ENCODE measurements around the gene NFAT5. TPM values are rescaled to one million over a fixed set of nuclear protein-coding genes. Genes with fewer than 3 reads are reported as not detected.
A peak's percentile ranks its signal among the peaks of the same experiment; 100 is the strongest.

Gene NFAT5
- total RNA-seq, 1 donor from 2014 or later = 49.2 TPM

DNA sequence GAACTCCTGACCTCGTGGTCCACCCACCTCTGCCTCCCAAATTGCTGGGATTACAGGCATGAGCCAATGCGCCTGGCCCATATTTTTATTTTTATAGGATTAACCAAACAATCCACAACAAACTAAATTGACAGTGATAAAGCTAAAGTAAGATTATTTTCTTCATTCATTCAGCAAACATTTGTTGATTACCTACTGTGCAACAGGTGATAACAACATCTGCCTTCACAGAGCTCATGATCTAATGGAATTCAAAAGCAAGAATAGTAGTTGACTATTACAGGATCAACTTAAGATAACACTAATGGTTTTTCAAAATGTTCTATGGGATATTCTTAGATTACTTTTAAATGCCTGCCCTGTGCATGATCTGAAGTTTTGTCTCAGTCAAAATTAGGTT is 122.8 kb downstream of the NFAT5 start:
- Mint-ChIP-seq H3K4me3 (ENCODE audit: low read depth) (no peak overlapping the region), H3K4me1 (ENCODE audit: low read depth) (peaks cover 10% of the 10 kb centered on the region), H3K36me3 (ENCODE audit: low read depth) (peaks cover 55% of the 10 kb centered on the region), H3K9me3 (no peaks in the 10 kb centered on the region), H3K27ac (no peak overlapping the region), H3K27me3 (ENCODE audit: low read depth) (no peaks in the 10 kb centered on the region)
- intact Hi-C loops (cut with micrococcal nuclease) = no loop called here
- DNase-seq (ENCODE audit: low spot score) = no peak

GRCh38 chr16:69691980-69692911 is 126.5 kb downstream of the NFAT5 start:
- intact Hi-C loops (cut with micrococcal nuclease) = no loop called here
- no peak for DNase-seq (ENCODE audit: low spot score)
- no peaks in the 10 kb centered on the region for H3K27me3 Mint-ChIP-seq (ENCODE audit: low read depth)
- peaks cover 10% of the 10 kb centered on the region for H3K4me1 Mint-ChIP-seq (ENCODE audit: low read depth)
- H3K27ac Mint-ChIP-seq = peak overlapping the region; percentile 80
- H3K36me3 Mint-ChIP-seq (ENCODE audit: low read depth) = peaks cover 63% of the 10 kb centered on the region
- no peak overlapping the region for H3K4me3 Mint-ChIP-seq (ENCODE audit: low read depth)
- no peaks in the 10 kb centered on the region for H3K9me3 Mint-ChIP-seq

DNA sequence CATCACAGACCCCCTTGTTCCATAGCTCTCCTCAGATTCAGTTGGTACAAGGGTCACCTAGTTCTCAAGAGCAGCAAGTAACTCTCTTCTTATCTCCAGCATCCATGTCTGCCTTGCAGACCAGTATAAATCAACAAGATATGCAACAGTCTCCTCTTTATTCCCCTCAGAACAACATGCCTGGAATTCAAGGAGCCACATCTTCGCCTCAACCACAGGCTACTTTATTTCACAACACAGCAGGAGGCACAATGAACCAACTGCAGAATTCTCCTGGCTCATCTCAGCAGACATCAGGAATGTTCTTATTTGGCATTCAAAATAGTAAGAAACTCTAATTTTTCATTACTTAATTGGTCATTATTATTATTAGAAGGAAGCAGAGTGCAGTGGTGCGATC is 128.2 kb downstream of the NFAT5 start:
- H3K36me3 Mint-ChIP-seq (ENCODE audit: low read depth) = peaks cover 67% of the 10 kb centered on the region

DNA sequence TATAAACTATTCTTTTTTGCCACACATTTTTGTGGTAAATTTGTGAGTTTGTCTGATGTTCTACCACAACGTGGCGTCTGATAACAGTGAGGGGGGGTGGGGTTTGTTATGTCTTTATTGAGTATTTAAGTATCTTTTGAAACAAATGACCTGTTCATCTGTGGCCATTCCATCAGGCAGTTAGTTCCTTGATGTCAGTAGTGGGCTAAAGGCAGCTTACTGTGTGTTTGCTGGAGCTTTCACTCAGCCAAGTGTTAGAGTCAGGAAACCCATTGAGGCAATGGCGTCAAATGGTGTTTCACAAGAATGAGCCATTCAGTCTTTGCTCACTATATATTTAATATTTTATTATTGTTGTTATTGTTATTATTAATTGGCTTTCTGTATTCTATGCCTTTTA is 132.6 kb downstream of the NFAT5 start:
- intact Hi-C loops (cut with micrococcal nuclease) = no loop called here
- Mint-ChIP-seq H3K9me3 (no peaks in the 10 kb centered on the region), H3K27ac (no peak overlapping the region), H3K27me3 (ENCODE audit: low read depth) (no peaks in the 10 kb centered on the region), H3K36me3 (ENCODE audit: low read depth) (peaks cover 48% of the 10 kb centered on the region), H3K4me1 (ENCODE audit: low read depth) (no peaks in the 10 kb centered on the region), H3K4me3 (ENCODE audit: low read depth) (no peak overlapping the region)
- DNase-seq (ENCODE audit: low spot score) = no peak

More for the DNA sequence above, 128.2 kb downstream of the NFAT5 start:
- no peak for DNase-seq (ENCODE audit: low spot score)
- intact Hi-C loops (cut with micrococcal nuclease) = no loop called here
- peaks cover 10% of the 10 kb centered on the region for H3K4me1 Mint-ChIP-seq (ENCODE audit: low read depth)
- no peaks in the 10 kb centered on the region for H3K9me3 Mint-ChIP-seq
- H3K4me3 Mint-ChIP-seq (ENCODE audit: low read depth) = no peak overlapping the region
- H3K27me3 Mint-ChIP-seq (ENCODE audit: low read depth) = no peaks in the 10 kb centered on the region
- no peak overlapping the region for H3K27ac Mint-ChIP-seq

DNA sequence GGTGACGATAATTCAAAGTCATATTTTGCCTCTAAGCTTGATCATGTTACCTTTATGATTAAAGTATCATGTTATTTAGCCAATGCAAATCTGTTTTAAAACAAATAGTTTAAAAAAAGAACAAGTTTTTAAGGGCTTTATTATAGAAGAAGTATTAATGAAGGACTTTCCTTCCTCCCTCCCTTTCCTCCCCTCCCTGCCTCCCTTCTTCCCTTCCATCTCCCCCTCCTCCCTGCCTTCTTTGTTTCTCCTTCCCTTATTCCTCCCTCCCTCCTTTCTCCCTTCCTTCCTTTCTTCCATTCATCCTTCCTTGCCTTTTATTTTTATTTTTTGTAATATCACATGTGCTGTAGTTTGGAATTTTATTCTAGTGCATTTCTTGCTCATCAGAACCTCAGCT is 134.1 kb downstream of the NFAT5 start:
- H3K4me3 Mint-ChIP-seq (ENCODE audit: low read depth) = no peak overlapping the region
- no peaks in the 10 kb centered on the region for H3K9me3 Mint-ChIP-seq
- intact Hi-C loops (cut with micrococcal nuclease) = no loop called here
- H3K4me1 Mint-ChIP-seq (ENCODE audit: low read depth) = no peaks in the 10 kb centered on the region
- H3K36me3 Mint-ChIP-seq (ENCODE audit: low read depth) = peaks cover 45% of the 10 kb centered on the region
- DNase-seq (ENCODE audit: low spot score) = no peak
- H3K27me3 Mint-ChIP-seq (ENCODE audit: low read depth) = no peaks in the 10 kb centered on the region
- H3K27ac Mint-ChIP-seq = no peak overlapping the region

DNA sequence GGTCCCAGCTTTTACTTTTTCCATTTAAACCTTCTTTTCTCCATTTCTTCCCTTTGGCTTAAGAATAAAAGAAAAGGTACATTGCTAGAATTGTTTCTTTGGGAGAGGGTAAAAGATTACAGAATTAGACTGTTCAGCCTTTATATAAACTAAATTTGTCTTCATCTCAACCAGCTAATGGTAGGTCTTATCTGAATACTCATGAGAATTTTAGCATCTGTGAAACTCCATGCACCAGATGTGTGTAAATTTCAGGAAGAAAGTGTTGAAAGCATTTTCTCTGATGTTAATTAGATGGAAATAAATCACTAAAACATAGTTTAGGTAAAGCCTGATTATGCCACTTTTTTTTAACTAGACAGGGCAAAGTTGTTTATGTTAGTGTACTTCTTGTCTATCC is 135.7 kb downstream of the NFAT5 start:
- no peak for DNase-seq (ENCODE audit: low spot score)
- H3K27ac Mint-ChIP-seq = no peak overlapping the region
- H3K4me3 Mint-ChIP-seq (ENCODE audit: low read depth) = no peak overlapping the region
- H3K36me3 Mint-ChIP-seq (ENCODE audit: low read depth) = peaks cover 33% of the 10 kb centered on the region
- H3K27me3 Mint-ChIP-seq (ENCODE audit: low read depth) = no peaks in the 10 kb centered on the region
- no peaks in the 10 kb centered on the region for H3K9me3 Mint-ChIP-seq
- intact Hi-C loops (cut with micrococcal nuclease) = no loop called here
- H3K4me1 Mint-ChIP-seq (ENCODE audit: low read depth) = no peaks in the 10 kb centered on the region

DNA sequence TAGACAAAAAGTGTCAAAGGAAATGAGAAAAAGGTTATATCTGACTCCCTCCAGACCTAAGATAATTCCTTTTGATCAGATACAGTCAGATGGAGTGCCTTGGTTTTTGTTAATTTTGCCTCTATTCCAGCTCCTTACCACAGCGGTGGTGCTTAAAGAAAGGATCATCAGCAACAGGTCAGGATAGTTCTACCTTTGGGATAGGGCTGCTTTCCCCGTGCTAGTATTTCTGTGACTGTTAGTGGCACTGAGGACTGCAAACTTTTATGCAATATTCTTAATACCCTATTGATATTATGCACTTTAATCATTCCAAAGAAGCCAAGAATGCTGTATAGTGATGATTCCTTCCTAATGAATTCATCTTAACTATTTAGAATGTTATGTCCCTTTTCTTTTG is 136.1 kb downstream of the NFAT5 start:
- Mint-ChIP-seq H3K9me3 (no peaks in the 10 kb centered on the region), H3K27ac (no peak overlapping the region), H3K4me1 (ENCODE audit: low read depth) (no peaks in the 10 kb centered on the region), H3K4me3 (ENCODE audit: low read depth) (no peak overlapping the region), H3K36me3 (ENCODE audit: low read depth) (peaks cover 34% of the 10 kb centered on the region), H3K27me3 (ENCODE audit: low read depth) (no peaks in the 10 kb centered on the region)
- DNase-seq (ENCODE audit: low spot score) = no peak
- intact Hi-C loops (cut with micrococcal nuclease) = no loop called here

GRCh38 chr16:69703638-69704037 is 137.9 kb downstream of the NFAT5 start:
- H3K27ac Mint-ChIP-seq = no peak overlapping the region

GRCh38 chr16:69706256-69706974 is 140.6 kb downstream of the NFAT5 start:
- Mint-ChIP-seq H3K36me3 (ENCODE audit: low read depth) (peaks cover 37% of the 10 kb centered on the region), H3K27ac (no peak overlapping the region)

More at GRCh38 chr16:69703638-69704037, 137.9 kb downstream of the NFAT5 start:
- intact Hi-C loops (cut with micrococcal nuclease) = no loop called here
- no peak for DNase-seq (ENCODE audit: low spot score)
- Mint-ChIP-seq H3K4me1 (ENCODE audit: low read depth) (no peaks in the 10 kb centered on the region), H3K9me3 (no peaks in the 10 kb centered on the region), H3K4me3 (ENCODE audit: low read depth) (no peak overlapping the region), H3K36me3 (ENCODE audit: low read depth) (peaks cover 35% of the 10 kb centered on the region), H3K27me3 (ENCODE audit: low read depth) (no peaks in the 10 kb centered on the region)

GRCh38 chr16:69706975-69707340 is 141.2 kb downstream of the NFAT5 start:
- Mint-ChIP-seq H3K27me3 (ENCODE audit: low read depth) (no peaks in the 10 kb centered on the region), H3K4me1 (ENCODE audit: low read depth) (peaks cover 6% of the 10 kb centered on the region), H3K4me3 (ENCODE audit: low read depth) (no peak overlapping the region), H3K36me3 (ENCODE audit: low read depth) (peaks cover 38% of the 10 kb centered on the region), H3K9me3 (no peaks in the 10 kb centered on the region), H3K27ac (no peak overlapping the region)
- intact Hi-C loops (cut with micrococcal nuclease) = no loop called here
- no peak for DNase-seq (ENCODE audit: low spot score)

More at GRCh38 chr16:69706256-69706974, 140.6 kb downstream of the NFAT5 start:
- Mint-ChIP-seq H3K4me1 (ENCODE audit: low read depth) (peaks cover 6% of the 10 kb centered on the region), H3K27me3 (ENCODE audit: low read depth) (no peaks in the 10 kb centered on the region), H3K4me3 (ENCODE audit: low read depth) (no peak overlapping the region), H3K9me3 (no peaks in the 10 kb centered on the region)
- intact Hi-C loops (cut with micrococcal nuclease) = no loop called here
- DNase-seq (ENCODE audit: low spot score) = no peak

GRCh38 chr16:69707920-69708683 is 142.3 kb downstream of the NFAT5 start:
- peaks cover 6% of the 10 kb centered on the region for H3K4me1 Mint-ChIP-seq (ENCODE audit: low read depth)
- H3K36me3 Mint-ChIP-seq (ENCODE audit: low read depth) = peaks cover 46% of the 10 kb centered on the region
- intact Hi-C loops (cut with micrococcal nuclease) = no loop called here
- no peak overlapping the region for H3K4me3 Mint-ChIP-seq (ENCODE audit: low read depth)
- no peaks in the 10 kb centered on the region for H3K9me3 Mint-ChIP-seq
- H3K27me3 Mint-ChIP-seq (ENCODE audit: low read depth) = no peaks in the 10 kb centered on the region
- DNase-seq (ENCODE audit: low spot score) = no peak
- no peak overlapping the region for H3K27ac Mint-ChIP-seq

- no peaks in the 10 kb centered on the region for H3K9me3 Mint-ChIP-seq
- intact Hi-C loops (cut with micrococcal nuclease) = loop anchor here (1.0 kb wide), 1 partner anchor 45 kb away; the partner anchor contains the start of gene NOB1
- peaks cover 6% of the 10 kb centered on the region for H3K4me1 Mint-ChIP-seq (ENCODE audit: low read depth)
- no peaks in the 10 kb centered on the region for H3K27me3 Mint-ChIP-seq (ENCODE audit: low read depth)
- H3K36me3 Mint-ChIP-seq (ENCODE audit: low read depth) = peaks cover 40% of the 10 kb centered on the region
- no peak for DNase-seq (ENCODE audit: low spot score)
- no peak overlapping the region for H3K4me3 Mint-ChIP-seq (ENCODE audit: low read depth)
- H3K27ac Mint-ChIP-seq = no peak overlapping the region
Observed at GRCh38 chr16:69709456-69710084, 143.8 kb downstream of the NFAT5 start.

All from activated T-helper 2 cell treated with anti-CD3 and anti-CD28 coated beads, Interferon-gamma antibody, Interleukin-2, Interleukin-4, amounts not matched to agents 10 μg/mL and 5 μg/mL and 100 μg/mL, durations not matched to agents 14 hours and 24 hours and 36 hours (primary cell).